SW480 (cell line): Measurements from ENCODE around the gene MAST4.
A peak's percentile ranks its signal among the peaks of the same experiment; 100 is the strongest.

Experiments
- DNase-seq: peaks from one replicate; pipeline ENCODE4 v3.0.0-alpha.2; 2016; ENCODE audit warnings: low spot score

Gene MAST4

DNA sequence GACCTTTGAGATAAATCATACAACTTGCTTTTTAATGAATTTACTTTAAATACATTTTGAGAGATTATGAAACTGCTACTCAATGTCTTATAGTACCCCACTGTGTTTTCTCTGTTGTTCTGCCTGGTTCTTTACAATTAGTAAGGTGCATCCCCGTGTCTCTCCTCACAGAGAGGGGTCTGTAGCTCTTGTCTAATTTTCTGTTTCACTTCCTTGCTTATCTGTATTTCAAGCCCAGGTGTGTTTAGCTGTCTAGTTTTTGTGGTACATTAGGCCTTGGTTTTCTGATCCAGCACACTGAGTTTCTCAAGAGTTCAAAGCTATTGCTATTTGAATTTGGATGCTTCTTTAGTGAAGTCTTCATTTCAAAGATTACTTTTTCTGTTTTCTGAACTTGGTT, 105.1 kb downstream of the MAST4 start:
- DNase-seq, result no peak

DNA sequence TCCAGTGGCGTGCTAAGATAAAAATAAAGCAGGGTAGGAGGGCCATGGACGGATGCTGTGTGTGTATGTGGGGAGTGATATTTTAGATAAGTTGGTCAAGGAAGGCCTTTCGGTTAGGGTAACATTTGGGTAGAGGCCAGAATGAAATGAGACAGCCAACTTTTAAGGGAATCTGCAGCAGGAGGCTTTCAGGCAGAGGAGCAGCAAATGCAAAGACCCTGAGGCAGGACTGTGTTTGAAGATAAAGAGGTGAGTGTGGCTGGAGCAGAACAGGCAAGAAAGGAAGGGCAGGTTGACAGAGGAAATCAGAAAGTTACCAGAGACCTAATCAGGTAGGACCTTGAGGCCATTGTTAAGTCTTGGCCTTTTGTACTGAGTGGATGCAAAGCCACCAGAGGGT, 106.2 kb downstream of the MAST4 start:
- no peak for DNase-seq

DNA sequence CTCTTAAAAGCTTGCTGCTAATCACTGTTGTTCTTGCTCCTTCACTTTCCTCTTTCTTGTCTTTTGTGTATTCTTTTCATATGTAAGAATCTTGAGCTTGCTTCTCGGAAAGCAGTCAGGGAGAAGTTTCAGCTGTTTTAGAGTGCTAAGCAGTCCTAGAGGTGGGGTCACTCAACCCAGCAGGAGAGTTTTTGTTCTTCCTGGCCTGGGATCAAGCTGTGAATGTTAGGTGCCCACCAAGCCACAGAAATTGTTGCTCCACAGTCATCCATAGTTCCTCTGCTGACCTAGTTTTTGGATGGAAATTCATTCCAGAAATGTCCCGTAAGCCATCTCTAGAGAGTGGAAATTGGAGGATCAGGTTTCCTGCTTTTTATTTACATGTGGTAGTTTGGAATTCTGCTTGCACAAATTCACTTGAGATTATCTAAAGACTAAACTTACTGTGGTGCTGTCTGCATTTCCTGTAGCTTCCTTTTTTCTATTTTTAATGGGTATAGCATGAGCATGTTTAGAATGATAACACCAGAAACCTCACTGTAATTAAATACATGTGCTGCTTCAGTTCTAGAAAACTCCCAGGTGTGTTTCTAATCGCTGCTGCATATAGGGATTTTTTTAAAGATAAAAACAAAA, 108.7 kb downstream of the MAST4 start:
- DNase-seq, result no peak

DNA sequence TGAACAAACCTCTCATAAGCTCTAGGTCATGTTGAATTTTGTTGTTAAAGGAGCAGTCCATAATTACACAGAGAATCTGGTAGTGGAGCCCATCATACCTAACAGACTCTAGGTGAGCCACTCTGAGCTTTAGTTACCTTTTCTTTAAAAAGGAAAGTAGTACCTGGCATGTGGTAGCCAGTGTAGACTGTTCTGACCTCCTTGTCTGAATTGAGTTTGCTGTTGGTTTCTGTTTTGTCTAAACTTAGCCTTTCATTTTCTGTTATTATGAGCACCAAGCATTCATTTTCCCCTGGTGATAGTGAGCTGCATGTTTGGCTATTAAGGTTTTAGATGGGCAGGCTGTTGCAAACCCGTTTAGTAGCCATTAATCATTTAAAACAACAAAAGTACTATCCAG, 112.2 kb downstream of the MAST4 start:
- no peak for DNase-seq

DNA sequence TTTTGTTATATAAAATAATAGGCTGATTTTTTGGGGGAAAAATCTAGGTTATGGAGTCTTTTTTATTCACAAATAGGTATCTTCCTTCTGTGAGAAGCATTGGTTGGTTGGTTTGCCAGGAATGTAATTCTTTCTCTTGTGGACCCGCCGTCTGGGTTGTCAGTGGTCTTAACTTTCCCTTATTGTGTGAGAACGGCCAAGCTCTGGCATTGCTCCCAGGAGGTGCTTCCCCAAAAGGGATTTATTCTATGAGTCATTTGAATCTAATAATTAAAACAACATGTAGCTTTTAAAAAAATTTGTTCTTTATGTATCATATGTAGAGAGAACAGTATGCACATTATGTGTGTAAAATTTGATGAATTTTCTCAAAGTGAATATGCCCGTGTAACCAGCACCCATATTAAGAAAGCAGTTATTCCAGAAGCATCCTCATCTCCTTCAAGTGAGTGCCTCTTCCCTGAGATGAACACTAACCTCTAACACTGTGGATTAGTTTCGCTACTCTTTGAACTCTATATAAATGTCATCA, 114.4 kb downstream of the MAST4 start:
- DNase-seq, result no peak

DNA sequence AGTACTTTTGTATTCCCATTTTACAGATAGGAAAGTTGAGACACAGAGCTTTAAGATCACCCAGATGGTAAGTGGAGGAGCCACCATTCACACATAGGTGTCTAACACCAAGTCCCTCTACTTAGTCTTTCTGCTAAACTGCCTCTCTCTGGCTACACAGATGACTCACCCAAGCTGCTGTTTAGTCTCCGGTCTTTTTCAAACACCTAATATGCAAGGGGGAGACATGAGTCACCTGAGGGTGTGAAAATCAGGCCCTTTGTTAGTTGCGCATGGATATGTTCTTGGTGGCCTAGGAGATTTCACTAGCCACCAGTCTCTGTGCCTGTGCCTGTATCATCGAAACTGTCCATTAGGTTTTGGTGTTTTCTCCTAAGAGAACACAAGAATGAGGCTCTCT, 117.8 kb downstream of the MAST4 start:
- peak; percentile 89 for DNase-seq

DNA sequence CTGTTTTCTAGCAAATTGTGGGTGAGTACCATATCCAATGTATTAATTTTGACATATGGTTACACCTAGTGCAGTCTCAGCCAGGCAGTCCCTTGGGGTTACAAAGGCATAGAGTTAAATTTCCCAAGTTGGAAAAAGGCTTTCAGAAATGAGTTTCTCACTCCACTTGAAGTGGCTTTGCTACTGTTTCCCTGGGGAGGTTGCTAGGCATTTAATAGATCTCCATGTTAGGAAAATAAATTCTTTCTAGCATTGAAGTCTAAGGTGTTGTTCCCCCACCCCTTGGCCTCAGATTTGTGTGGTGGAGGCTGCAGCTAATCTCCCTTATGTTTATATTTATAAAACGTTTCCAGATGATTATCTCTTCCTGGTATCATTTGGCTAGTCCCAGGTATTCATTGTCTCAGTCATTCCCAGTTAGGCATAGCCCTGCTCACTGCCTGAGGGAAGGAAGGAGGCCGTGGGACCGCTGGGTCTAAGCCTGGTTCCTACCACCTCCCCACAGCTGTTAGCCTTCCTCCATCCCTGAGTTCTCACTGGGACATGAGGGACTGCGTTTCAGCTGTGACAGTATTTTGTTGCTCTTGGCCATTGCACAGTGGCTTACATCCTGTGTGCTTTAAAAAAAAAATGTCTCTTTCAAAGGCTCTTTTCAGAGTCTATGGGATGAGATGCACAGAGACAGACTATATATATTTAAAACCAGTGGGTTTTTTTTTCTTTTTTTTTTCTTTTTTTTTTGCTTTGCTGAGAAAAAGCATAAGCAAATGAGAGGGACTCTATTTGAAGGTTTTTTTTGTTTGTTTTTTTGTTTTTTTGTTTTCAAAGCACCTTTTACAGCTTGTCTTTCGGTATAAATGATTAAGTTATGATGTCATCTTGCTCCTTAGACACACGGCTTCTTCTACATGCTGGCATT, 121.5 kb downstream of the MAST4 start:
- no peak for DNase-seq

DNA sequence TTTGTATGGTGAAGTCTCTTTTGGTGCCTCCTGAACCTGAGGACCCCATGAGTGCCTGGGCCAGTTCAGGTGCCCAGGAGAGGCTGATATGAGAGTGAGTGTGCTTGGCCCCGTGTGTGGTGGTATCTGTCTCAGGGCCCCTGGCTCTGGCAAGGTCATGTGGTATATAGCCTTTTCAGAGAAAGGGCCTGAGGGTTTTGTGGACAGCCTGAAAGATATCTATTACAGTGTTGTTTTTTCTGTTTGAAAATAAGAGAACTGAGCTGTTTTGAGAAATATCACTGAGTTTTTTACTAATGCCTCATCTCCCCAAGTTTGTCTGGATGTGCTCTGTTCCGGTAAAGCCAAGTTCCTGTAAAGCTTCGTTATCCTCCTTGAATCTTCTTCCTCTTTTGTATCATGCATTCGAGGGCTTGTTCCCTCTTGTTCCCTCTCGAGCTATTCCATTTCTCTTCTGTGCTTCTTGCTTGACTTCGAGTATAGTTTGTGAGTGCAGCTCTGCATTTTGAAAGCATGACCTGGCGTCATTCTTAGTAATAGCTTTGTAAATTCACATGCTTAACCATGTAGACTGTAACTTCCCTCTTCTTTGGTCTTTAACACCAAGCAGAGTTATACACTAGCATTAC, 122.3 kb downstream of the MAST4 start:
- no peak for DNase-seq

DNA sequence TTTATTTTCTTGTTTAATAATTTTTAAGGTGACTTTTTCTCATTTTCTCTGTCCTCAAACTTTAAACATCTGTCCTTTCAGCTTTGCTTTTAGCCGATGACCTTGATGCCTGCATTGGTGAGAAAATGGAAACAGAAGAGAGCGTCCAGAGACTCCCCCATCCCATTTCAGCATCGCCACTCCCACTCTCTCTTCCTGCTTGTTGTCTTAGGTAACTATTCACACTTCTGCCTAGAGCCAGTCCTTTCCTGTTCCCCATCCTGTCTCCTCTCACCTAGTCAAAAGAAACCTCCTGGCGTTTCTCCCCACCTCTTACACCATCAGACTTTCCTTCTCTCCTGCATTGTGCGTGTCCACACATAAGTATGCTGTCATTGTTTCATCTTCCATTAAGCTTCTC, 124.6 kb downstream of the MAST4 start:
- no peak for DNase-seq

DNA sequence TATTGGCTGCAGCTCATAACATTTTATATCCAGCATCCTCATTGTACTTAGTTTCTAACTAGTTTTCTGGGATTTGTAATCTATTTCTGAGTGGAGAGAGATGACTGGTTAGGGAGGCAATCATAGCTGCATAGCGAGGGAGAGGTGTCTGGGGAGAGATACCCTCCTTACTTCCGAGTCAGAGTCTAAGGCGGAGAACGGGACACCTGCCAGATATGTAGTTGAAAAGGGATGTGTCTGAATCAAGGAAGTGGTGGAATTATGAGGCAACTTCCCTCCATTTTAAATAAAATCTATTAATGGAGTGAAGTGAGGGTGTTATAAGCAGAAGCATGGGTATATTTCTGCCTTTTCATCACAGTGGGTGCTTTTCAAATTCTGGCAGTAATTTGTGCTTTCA, 126.5 kb downstream of the MAST4 start:
- DNase-seq, result no peak

DNA sequence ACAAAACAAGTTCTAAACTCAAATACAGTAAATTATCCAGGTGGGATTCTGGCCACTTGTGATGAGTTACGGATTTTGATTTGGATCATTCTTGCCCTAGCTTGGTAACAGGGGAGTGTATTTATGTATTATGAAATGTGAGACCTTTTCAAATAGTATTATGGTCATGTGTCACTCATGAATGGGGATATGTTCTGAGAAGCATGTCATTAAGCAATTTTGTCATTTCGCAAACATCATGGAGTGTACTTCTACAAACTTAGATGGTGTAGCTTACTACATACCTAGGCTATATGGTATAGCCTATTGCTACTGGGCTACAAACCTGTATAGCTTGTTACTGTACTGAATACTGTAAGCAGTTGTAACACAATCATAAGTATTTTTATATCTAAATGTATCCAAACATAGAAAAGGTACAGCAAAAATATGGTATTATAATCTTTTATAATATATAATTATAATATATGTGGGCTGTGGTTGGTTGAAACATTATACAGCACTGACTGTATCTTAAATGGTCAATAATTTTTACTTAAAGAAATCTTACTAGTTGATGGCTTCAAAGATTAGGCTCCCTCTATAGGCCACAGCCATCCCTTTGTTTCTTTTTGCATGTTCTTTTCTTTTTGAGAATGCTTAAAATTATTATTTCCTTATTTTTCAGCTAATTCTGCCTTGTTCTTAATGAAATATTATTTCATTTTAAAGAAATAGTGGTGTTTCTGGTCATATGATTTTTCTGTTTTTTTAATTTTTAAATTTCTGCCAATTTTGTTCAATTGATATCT, 128.4 kb downstream of the MAST4 start:
- no peak for DNase-seq

DNA sequence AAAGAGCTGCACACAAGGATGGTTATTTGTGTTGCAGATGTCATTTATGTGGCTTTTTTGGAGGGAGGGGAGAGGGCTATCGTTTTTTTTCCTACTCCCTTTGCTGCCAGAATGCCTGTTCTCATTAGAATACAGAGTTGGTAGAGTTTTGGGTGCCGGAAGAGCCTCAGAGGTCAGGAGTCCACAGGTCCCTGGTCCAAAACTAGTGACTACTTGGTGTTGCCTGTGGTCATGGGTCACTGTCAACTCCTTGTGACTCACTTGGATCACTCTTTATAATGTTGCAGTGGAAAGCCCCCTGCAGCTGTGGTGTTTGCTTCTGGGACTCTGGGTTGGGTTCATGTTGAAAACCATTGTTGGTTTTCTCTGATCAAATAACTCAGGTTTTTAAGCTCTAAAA, 131.4 kb downstream of the MAST4 start:
- DNase-seq, result no peak

DNA sequence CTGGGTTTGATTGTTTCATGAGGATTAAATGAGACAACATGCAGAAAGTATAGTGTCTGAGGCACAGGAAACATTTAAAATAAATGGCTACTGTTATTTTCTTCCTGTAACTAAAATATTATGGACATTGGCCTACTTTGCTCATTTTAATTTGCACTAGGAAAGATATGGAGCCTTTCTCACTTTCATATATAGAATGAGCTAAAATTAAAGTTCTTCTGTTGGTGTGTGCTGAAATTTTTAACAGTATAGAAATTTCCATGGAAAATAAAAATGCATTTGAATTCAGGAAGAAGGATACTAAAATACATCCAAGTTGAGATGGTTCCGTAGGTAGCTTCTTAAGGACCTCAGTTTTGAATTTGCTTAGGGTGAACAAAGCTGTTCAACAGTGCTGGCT, 131.9 kb downstream of the MAST4 start:
- no peak for DNase-seq

DNA sequence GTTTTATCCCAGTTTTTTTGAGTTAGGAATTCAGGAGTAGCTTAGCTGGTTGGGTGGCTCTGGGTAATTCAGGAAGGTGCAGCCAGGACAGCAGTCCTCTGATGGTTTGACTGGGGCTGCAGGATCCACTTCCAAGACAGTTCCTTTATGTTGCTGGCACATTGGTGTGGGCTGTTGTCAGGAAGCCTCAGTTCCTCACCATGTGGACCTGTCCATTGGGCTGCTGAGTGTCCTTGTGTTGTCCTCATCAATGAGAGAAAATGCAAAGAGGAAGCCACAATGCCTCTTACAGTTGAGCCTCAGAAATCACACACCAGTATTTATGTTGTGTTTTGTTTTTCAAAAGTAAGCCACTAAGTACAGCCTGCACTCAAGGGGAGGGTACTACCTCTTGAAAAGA, 140.9 kb downstream of the MAST4 start:
- no peak for DNase-seq

DNA sequence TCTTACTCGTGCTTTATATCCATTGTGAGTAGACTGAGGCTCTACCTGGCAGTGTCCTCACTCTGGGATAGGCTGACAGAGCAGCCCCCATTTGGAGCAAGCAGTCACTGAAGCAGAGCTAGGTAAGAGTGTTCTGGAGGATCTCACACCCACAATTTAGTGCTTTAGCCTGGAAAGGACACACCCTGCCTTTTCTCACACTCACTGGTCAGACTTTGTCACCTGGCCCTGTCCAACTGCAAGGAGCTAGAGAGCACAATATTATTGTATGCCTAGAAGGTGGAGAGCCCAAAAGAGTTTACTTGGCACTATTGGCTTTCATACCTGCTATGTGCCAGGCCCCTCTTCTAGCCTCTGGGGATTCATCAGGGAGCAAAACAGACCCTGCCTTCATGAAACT, 141.9 kb downstream of the MAST4 start:
- DNase-seq, result no peak

DNA sequence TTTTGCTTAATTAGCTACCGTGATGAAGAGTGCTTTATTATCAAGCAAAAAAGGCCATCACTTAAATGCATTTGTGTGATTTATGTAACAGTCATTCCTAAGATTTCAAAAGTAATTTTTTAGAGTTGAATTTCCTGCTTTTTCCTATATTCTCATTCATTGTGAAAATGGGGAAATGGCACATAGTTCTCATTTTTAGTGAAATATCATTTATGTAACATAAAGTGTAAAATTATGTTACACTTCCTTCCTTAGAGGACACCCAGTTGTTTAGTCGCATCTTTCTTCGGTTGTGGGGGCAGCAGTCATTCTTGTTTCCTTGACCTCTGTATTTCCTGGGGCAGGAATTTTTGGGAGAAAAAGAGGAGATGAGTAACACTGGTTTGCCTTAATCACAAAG, 142.8 kb downstream of the MAST4 start:
- DNase-seq, result no peak

DNA sequence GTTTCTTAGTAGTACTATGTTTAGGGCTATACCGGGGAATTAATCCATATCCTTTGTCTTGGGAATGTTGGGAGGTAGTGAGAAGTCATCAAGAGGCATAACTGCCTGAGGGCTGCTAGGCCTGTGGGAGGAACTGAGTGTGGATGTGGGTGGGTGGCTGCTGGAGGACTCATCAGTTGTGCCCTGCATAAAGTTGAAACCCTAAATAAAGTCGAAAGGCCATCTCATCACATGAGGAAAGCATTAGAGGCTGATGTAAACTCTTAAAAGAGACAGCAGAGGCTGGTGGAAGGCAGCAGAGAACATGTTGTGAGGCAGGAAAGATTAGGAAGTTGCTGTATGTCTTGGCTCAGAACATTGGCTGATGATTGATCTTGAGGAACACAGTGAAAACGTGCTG, 143.8 kb downstream of the MAST4 start:
- no peak for DNase-seq

DNA sequence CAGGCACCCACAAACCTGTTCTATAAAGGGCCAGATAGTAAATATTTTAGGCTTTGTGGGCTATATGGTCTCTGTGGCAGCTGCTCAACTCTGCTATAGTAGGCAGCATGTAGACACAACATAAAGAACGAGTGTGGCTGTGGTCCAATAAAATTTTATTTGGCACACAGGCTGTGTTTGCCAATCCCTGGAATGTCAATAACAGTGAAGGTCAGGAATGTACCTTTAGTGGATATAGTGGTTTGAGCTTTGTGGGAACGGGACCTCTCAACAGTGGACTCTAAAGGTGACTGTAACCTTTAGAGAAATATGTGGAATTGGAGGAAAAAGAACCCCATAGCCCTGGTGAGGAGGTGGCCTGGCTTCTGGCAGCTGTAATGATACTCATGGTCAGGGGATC, 145.2 kb downstream of the MAST4 start:
- peak; percentile 19 for DNase-seq

DNA sequence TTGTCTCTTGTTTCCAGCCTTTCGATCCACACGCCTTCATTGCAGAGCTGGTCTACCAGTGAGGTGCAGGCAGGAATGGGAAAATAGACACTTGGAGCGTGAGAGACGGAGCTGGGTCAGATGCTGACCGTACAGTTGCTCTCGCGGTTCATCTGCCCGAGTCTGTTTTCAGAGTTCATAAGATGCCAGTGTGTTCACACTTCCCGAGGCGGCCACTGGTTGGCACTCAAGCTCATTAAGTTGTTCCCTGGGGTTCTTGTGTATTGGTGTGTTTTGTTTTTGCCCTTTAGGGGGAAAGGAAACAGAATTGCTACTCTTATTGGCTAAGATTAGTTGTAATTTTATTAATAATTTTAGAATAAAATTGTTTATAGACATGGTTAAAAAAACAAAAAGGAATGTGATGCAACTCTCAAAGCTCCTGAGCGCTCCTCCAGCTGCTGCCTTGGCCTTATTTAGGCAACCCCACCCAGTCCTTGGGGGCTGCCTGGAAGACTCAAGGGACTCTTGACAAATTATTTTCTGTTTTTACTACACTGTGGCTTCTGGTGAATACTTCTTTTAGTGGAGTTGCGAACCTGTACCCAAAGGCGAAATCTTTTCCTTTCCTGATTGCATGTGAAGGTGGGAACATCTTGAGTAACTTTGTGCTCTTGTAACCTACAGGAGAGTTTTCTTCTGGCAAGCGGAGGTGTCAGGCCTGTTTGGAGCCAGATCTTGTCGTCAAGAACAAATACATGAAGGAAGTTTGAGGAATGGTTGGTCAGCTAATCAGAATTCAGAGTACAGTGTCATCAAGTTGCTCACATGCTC, 146.1 kb downstream of the MAST4 start:
- DNase-seq, result peak; percentile 16

DNA sequence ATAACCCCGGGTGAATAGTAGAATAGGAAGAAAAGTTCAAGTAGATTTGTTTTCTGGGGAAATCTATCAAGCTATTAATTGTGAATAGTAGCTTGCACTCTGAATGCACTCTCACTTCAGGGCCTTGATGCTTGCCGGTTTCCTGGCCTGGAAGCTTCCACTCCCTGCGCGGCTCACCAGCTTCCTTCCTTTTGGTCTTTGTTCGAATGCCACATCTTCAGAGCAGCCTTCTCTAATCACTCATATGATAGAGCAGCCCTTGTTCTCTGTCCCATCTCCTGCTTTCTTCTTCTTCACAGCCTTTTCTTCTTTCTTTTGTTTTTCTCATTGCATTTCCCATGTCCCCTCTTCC, 146.7 kb downstream of the MAST4 start:
- no peak for DNase-seq

DNA sequence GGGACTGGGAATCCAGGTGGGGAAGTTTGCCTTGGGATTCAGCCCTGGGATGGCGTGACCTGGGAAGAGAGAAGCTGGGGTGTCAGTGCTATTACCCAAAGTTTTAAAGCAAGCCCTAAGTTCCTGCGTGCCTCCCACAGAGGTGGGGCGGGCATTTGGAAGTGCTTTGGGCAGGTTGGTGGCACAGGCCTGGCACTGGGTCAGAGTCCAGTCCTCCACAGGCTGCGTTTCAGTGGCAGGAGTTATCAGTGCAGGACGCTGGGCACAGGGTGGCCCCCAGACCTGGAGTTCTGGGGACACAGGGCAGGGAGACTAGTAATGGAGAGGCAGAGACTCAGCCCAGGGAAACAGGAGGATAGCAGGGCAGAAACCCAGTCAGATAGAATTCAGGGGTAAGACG, 147.2 kb downstream of the MAST4 start:
- DNase-seq, result no peak
